ENCODE data around the gene NEK4.
"Not testable (repeated sequence)": the region's sequence is repeated elsewhere in the genome, so short reads cannot be mapped to it uniquely, and the experiment has no call there.

The NEK4 gene

GRCh38 chr3:52779837-52780585, 9.3 kb upstream of the NEK4 start:
- DNase-seq (ENCODE audit: low read depth in 2 of 2, low spot score in 1 of 2) = no peak

- DNase-seq (ENCODE audit: low read depth in 2 of 2, low spot score in 1 of 2) = no peak
Observed at GRCh38 chr3:52779011-52779836, 8.5 kb upstream of the NEK4 start.

DNA sequence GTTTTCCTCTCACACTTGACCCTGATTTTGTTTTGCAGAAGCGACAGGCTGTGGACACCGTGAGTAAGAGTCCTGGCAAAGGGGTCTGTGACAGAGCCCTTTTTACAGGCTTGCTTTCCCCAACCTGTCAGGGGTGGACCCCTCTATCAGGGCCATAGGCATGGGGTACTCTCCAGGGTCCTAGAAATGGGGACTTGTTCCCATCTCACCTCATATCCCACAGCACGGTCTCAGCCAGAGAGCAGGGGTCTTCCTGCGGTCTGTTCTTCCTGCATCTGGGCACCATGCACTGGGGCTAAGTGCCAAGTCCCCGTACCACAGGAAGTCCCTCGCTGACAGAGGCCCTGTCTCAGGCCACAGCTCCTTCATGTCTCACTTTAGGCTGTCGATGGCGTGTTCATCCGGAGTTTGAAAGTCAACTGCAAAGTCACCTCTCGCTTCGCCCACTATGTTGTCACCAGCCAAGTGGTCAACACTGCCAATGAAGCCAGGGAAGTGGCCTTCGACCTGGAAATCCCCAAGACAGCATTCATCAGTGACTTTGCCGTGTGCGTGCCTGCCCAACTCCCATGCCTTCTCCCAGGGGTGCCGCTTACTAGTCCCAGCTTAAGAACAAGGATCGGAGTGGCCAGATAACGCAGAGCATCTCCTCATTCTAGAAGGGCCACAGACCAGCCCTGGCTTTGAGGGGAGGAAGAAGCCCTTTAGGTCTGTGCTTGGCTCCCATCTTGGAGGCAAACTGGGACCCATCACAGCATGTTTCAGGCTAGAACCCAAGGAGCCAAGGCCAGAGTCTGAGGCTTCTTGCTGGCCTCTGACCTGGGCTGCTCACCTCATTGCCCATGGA, 7.4 kb upstream of the NEK4 start:
- DNase-seq (ENCODE audit: low read depth in 2 of 2, low spot score in 1 of 2) = no peak

DNA sequence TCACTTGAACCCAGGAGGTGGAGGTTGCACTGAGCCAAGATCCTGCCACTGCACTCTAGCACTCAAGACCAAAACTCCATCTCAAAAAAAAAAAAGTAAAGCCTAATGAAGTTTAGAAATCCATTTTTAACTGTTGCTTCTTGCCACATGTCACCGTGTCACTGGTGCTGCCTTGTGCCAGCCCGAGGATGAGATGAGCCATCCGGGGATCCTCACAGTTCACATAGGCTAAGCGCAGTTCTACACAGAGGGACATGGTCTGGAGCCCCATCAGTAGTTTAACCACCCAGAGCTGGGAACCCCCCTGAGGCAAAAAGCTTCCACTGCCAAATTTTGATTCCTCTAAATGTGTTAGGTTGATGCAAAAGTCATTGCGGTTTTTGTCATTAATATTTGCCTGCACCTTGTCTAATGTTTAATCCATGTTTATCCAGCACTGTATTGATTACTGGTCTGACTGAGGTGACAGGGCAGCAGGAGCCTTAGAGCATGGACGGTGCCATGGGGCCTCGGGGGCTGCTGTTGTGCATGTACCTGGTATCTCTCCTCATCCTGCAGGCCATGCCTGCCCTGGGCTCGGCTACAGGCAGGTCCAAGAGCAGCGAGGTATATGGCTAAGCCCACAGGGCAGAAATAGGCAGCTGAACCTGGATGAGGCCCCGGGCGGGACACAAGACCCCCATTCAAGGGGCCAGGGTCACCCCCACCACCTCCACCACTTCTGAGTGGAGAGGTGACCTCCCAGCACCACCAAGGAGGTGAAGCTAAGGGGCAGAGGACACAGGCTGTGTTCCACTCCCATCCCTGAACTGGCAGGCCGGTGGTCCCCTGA, 6.6 kb upstream of the NEK4 start, which contains the start of gene ITIH1:
TSS of gene ITIH1 (plus strand) at position 473 of the 832 bp plus-strand sequence. CDS start at position 490, 17 bp downstream.
- no peak for DNase-seq (ENCODE audit: low read depth in 2 of 2, low spot score in 1 of 2)

- DNase-seq (ENCODE audit: low read depth in 2 of 2, low spot score in 1 of 2) = not testable (repeated sequence)
Observed at GRCh38 chr3:52776486-52776885, 5.7 kb upstream of the NEK4 start.

DNA sequence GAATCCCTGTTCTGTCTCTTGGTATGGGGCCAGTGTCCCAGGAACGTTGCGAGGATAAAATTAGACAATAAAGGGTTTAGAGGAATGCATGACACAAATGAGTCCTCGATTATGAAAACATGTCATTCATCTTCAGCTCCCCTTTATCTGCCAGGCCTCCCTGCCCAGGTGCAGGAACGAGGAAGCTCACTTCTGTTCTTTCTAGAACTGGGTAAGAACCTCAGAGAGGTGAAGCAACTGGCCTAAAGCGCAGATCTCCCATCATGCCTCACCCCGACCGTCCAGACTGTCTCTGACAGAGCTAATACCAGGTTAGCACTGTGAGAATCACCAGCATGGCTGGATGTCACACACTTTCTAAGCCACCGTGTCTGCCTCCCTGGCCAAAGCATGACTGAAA, 5.1 kb upstream of the NEK4 start:
- DNase-seq (ENCODE audit: low read depth in 2 of 2, low spot score in 1 of 2) = no peak

DNA sequence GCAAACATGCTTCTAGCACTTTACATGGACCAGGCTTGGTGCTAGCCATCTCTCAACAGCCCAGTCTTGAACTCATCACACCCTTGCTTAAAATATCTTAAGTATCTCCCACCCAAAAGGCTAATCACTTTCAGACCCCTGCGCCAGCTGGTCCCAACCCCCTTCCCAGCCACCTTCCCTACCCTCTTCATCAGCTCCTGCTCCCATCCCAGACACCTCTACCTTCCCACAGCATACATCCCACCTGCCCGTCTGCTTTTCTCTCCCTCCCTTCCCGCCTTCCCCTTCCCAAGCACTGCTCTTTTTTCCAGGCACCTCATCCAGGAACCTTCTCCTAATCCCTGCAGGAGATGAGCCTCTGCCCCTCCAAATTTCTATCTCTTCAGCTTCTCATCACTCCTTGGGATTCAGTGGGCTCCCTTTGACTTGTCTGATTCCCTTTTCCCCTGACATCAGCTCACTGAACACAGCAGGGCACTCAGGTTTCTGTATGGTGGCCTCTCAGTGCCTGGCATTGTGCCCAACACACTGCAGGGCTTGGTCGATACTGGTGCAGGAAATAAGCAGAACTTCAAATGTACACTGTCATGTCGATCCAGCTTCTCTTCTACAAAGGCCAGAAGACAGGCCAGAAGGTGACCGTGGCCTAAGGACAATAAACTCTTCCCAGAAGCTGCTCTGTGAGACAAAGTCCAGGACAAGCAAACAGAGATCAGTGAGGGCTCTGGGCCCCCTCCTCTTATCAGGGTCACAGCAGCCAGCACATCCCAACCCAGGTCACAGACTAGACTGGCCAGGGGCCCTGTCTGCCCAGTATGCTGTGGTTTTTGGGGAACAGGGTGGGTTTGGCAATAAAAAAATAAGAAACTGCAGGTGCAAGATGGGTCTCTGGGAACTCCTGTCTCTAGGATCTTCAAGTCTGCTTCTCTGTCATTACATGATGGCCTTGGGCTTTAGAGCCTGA, 4.4 kb upstream of the NEK4 start:
- DNase-seq (ENCODE audit: low read depth in 2 of 2, low spot score in 1 of 2) = no peak

GRCh38 chr3:52774066-52774713, 3.5 kb upstream of the NEK4 start:
- DNase-seq (ENCODE audit: low read depth in 2 of 2, low spot score in 1 of 2) = no peak

- DNase-seq (ENCODE audit: low read depth in 2 of 2, low spot score in 1 of 2) = no peak
Observed at GRCh38 chr3:52773361-52774065, 2.8 kb upstream of the NEK4 start.

DNA sequence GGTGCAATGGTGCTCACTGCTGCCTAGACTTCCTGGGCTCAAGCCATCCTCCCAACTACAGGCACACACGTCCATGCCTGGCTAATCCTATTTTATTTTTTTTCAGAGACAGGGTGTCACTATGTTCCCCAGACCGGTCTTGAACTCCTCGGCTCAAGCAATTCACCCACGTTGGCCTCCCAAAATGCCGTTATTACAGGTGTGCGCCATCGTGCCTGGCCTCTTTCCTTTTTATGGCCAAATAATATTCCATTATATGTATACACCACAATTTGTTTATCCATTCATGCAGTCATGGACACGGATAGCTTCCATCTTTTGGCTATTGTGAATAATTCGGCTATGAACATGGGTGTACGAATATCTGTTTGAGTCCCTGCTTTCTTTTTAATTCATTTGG, 962 bp upstream of the NEK4 start:
- DNase-seq (ENCODE audit: low read depth in 2 of 2, low spot score in 1 of 2) = no peak

DNA sequence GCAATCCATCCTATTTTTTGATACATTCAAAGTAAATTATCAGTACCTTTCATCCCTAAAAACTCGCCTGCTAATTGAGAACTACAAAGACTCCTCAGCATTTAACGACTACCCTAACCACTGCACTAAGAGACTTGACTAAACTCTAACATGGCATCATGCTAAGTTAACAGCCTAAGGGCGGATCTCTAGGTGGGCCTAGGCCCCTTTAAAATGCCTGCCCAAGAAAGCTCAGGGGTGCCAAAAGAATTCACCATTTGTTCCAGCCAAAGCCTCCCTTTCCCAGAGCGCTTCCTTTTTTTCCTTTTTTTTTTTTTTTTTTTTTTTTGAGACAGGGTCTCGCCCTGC, 568 bp upstream of the NEK4 start:
- DNase-seq (ENCODE audit: low read depth in 2 of 2, low spot score in 1 of 2) = no peak

GRCh38 chr3:52769786-52770455, 819 bp downstream of the NEK4 start:
- no peak for DNase-seq (ENCODE audit: low read depth in 2 of 2, low spot score in 1 of 2)

DNA sequence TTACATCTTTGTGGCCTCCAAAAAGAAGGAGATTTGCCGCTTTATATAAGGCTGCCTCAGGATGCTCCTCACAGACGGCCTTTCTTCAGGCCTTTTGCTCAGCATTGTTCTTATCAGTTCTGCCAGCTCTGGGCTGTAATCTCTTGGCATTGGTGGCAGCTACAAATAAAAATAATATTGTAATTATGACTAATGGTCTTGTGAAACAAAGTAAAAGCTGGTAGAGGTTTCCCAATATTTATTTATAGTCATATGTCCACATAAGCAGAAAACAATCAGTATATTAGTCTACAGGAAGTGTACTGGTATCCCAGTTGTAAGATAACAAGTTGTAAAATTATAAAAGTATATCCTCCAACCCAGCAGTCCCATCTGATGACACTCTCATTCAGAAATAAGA, 7.3 kb downstream of the NEK4 start:
- no peak for DNase-seq (ENCODE audit: low read depth in 2 of 2, low spot score in 1 of 2)

- no peak for DNase-seq (ENCODE audit: low read depth in 2 of 2, low spot score in 1 of 2)
Observed at GRCh38 chr3:52756141-52756540, 14.6 kb downstream of the NEK4 start.

DNA sequence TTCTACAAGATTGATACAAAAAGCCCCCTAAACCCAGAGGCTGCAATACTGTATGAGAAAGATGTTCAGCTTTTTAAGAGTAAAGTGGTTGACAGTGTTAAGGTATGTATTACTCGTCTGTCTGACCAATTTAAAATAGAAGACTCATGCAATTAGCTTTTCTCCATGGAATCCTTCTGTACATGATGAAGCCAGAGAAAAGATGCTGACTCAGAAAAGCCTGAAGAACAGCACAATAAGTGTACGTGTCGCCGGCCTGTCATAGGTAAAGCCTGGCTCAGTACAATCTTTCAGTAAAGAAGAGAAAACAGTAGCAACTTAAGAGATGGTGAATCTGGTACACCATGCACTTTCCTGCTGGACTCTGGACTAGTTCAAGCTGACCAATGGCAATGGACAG, 16.4 kb downstream of the NEK4 start:
- DNase-seq (ENCODE audit: low read depth in 2 of 2, low spot score in 1 of 2) = no peak

GRCh38 chr3:52752045-52752660, 18.6 kb downstream of the NEK4 start:
- DNase-seq (ENCODE audit: low read depth in 2 of 2, low spot score in 1 of 2) = no peak

DNA sequence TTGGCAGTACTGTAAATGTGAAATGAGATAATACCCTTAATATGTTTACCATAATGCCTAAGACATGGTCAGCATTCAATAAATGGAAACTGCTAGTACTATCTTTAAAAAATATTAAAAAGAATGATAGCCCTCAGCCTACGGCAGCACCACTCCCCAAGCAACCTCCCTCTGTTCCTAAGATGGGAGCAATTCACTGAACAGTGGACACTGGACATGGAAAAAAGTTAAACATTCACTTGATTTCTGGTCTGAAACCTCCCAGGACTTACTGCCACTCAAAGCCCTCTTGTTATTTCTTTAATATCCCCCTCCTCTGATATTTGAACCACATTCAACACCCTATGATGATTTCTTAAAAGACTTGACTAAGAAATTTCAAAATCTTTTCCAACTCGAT, 27.0 kb downstream of the NEK4 start:
- DNase-seq (ENCODE audit: low read depth in 2 of 2, low spot score in 1 of 2) = no peak

All from stimulated activated CD8-positive, alpha-beta memory T cell treated with anti-CD3 and anti-CD28 coated beads, Interleukin-4, amount 100 ng/mL, for 4 hours (primary cell).